Measurements from ENCODE around the gene SERPINA10.

DNA sequence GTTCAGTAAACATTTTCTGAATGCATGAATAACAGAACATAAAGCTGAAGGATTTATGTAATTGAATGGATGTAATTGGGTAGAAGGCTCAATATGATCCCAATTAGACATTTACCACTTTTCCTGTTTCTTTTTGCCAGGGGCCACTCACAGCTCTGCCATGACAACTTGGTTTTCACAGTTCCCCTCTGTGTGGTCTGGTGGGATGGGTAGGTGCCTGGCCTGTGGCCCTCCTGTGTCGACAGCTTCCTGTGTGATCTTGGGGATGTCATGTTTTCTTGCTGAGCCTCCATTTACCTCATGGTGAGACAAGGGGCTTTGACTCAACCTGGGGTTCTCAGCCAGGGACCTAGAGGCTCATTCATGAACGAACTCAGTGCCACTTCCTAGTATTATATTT, 12.6 kb upstream of the SERPINA10 start:
- TF ChIP-seq, protein P1, sequence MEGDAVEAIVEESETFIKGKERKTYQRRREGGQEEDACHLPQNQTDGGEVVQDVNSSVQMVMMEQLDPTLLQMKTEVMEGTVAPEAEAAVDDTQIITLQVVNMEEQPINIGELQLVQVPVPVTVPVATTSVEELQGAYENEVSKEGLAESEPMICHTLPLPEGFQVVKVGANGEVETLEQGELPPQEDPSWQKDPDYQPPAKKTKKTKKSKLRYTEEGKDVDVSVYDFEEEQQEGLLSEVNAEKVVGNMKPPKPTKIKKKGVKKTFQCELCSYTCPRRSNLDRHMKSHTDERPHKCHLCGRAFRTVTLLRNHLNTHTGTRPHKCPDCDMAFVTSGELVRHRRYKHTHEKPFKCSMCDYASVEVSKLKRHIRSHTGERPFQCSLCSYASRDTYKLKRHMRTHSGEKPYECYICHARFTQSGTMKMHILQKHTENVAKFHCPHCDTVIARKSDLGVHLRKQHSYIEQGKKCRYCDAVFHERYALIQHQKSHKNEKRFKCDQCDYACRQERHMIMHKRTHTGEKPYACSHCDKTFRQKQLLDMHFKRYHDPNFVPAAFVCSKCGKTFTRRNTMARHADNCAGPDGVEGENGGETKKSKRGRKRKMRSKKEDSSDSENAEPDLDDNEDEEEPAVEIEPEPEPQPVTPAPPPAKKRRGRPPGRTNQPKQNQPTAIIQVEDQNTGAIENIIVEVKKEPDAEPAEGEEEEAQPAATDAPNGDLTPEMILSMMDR (conservative IDR thresholded peaks at IDR 0.05; ENCODE audit: low read length) = no peak
- no peak for TF ChIP-seq EZH2phosphoT487 (IDR thresholded peaks at IDR 0.05; ENCODE audit: borderline replicate concordance)
